ENCODE results near the gene INPP5A.

INPP5A gene

DNA sequence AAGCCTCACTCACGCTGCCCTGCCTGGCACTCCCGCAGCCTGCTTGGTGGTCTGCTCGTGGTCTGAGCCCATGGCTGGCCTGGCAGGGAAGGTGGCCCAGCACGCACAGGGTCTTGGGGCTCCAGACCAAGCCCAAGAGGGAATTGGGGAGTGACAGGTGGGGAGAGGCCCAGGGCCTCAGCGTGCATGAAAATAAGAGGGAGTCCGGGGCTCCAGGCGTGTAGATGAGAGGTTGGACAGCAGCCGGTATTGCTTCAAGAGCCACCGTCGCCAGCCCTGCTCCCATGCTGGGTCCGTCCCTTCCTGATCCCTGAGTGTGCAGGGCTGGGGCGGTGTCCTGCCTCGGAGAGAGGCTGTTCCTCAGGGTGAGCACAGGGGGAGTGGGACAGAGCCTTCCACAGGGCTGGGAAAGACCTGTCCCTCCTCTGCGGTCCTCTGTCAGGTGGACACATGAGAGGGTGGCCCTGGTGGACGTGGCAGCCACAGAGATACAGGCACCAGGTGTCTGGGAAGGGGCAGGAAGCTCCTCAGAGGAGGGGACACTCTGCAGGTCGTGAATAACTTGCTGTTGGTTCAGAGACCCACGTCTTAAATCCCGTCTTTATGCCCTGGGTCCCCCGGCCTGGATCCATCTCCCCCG, 113.1 kb downstream of the INPP5A start:
- no peak for DNase-seq

DNA sequence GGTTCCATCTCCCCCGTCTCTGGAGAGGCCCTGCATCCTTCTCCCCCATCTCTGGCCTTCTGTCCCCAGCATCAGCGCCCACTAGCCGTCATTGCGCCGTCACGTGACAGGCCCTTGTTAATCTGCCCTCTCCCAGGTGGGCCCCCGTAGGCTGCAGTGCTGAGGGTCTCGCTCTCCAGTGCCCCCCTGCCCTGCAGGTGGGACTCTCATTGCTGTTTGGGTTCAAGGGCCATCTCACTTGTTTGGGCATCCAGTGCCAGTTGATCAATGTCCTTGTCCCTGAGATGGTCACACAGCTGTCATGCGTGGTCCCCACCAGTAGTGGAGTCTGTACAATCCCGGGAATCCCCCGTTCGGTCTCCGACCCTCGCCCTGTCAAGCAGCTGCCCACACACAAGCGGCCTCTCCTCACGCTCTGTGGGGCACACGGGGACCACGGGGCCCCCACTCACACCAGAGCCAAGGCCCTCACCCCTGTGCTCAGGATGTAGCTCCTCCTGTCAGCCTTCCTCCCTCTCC, 114.0 kb downstream of the INPP5A start:
- DNase-seq: no peak

DNA sequence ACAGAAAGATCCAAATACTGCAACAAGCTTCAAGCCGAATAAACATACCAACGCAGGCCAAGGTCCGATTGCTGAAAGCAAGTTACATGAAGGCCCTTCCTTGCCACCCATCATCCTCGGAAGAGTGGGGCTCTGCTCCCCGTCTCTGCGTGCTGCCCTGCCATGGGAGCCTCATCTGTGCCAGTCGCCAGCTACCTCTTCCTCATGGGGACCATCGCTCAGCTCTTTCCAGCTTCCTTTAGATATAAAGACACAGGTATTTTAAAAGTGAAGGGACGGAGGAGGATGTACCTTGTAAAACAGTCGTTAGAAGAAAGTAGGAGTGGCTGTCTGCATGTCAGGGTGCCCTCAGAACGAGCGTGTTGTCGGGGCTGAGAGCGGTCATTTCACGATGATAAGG, 114.9 kb downstream of the INPP5A start:
- no peak for DNase-seq

GRCh38 chr10:132652936-132653590, 115.5 kb downstream of the INPP5A start:
- no peak for DNase-seq

DNA sequence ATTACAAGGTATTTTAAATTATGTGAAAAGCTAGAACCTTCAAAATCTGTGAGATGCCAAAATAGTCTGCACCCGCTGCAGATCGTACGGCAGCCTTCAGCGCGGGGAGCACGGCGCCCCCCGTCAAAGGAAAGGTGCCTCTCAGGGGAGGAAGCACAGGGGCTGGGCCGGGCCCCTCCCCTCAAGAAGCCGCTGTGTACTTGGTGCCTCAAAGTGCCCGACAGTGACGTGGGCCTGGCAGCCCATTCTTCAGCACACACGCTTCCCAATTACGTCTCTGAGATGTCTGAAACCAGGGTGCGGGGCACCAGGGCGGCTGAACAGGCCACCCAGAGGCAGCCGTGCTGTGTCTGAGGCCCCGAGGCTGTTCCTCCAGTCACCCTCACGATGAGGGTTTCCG, 116.1 kb downstream of the INPP5A start:
- no peak for DNase-seq

GRCh38 chr10:132654121-132654571, 116.6 kb downstream of the INPP5A start:
- DNase-seq: no peak

DNA sequence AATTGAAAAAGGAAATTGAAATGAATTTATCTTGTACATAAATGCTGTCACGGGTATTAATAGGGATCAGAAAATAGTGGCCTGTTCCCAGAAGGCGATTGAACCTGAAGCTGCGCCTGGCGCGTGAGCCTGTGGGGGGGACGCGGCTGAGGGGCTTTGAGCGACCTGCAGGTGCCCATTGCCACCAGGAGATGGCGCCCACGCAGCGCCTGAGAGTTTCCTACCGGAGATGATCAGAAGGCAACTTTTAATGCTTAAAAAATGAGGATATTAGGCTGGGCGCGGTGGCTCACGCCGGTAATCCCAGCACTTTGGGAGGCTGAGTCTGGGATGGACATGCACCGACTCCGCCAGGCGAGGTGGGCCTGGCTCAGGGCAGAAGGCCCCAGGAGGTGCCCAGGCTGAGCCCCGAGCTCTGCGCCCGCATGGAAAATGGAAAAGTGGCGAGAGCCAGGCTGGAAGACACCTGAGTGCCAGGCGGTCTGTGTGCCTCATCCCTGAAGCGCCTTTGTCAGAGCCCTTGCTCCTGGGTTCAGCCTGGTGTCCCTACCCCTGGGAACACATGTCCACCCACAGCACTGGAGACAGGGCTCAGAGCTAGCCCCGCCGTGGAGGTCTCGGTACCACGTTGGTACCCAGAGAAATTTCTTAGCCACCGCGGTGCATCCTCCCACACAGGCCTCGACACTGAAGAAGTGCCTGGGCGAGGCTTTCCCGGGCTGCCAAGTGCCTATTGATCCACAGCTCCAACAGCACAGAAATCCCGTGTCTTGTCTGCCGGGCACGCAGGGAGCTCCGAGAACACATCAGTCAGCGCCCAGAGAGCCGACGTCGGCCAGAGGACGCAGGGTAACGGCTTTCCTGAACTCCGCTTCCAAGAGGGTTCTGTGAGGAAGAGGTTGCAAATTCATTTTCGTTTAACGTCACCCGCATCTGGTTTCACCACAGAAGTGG, 117.4 kb downstream of the INPP5A start:
- peak; percentile 56 for DNase-seq

DNA sequence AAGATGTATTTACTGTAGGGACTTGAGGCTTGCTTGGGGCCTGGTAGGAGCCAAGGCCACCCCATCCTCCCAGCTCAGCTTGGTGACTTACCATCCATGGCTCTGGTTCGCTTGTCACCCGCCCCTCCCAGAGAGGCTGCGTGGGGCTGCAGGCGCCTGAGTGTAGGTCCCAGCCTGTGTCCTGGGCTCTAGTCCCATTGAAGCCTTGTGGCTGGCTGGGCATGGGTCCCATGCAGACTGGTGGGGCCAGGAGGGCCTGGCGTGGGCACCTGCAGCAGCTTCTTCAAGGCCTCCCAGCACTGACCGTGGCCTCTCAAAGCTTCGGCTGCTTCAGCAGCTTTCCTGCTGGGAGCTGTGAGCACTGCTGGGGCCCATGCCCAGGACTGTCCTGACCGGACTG, 118.1 kb downstream of the INPP5A start:
- no peak for DNase-seq

DNA sequence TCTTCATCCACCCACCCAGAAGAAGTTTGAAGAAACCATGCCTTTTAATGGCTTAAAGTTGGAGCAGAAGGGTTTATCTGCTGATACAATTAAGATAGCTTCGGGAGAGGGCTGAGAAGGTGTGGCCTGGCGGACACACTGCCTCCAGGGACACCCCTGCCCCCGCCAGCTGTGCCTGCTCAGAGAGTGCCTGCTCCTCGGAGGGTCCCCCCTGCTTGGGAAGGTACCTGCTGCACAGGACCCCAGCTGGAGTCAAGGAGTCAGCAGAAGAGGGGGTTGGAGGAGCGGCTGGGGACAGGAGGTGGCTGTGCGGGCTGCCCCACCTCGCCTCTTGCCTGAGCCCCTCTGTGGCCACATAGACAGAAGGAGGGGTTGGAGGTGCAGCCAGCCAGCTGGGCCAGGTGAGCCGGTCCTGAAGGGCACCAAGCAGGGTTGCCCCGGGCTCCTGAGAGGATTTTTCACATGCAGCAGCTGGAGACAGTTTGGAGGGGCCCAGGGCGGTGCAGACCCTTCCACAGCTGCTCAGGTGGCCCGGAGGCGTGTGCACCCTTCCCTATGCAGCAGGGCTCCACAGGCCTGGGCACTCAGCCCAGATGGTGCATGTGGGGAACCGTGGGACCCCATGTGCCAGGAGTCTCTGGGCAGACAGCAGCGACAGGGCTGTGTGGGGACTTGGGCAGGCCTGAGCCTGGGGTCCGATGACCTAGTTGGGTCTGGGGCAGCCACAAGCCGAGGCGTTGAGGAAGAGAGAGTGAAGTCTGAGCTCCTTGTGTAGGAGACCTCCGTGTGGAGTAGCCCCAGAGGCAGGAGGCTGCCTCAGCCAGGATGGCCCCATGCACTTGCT, 118.9 kb downstream of the INPP5A start:
- no peak for DNase-seq

GRCh38 chr10:132657127-132657706, 119.6 kb downstream of the INPP5A start:
- no peak for DNase-seq

GRCh38 chr10:132657748-132658147, 120.2 kb downstream of the INPP5A start:
- DNase-seq: no peak

- DNase-seq: no peak
Measured at GRCh38 chr10:132658546-132659205, 121.1 kb downstream of the INPP5A start.

DNA sequence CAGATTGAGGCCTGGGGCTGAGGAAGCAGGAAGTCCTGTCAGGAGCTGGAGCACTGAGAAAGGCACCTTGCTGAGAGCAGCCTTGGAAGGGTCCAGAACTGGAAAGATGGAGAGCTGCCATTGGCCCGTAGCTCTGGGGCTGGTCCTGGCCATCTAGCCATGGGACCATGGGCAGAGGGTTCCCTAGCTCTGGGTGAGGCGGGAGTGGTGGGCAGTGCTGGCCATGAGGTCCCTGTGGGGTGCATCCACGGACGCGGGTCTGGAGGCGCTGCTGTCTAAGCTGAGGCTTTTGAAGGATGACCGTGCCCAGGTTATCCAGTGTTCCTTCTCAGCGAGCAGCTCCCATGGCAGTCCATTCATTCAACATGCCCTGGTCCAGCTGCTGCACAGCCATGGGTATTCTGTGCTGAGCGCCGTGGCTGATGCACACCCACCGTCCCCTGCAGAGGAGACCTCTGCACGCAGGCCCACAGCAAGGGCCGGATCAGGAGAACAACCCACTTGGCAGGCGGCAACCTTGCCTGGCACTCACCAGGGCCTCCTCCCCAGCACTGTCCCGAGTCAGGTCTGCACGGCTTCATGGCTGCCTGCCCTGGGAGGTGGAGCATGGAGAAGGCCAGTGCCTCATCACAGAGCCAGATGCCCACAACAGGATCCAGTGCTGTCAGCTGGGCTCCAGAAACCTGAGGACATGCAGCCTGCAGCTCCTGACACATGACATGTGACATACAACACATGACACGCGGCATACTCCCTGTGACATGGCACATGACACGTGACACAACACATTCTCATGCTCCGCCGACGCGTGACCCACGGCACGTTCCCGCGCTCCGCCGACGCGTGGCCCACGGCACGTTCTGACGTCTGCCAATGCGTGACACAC, 121.9 kb downstream of the INPP5A start:
- DNase-seq: no peak

- DNase-seq: no peak
Measured at GRCh38 chr10:132660385-132660784, 122.8 kb downstream of the INPP5A start.

DNA sequence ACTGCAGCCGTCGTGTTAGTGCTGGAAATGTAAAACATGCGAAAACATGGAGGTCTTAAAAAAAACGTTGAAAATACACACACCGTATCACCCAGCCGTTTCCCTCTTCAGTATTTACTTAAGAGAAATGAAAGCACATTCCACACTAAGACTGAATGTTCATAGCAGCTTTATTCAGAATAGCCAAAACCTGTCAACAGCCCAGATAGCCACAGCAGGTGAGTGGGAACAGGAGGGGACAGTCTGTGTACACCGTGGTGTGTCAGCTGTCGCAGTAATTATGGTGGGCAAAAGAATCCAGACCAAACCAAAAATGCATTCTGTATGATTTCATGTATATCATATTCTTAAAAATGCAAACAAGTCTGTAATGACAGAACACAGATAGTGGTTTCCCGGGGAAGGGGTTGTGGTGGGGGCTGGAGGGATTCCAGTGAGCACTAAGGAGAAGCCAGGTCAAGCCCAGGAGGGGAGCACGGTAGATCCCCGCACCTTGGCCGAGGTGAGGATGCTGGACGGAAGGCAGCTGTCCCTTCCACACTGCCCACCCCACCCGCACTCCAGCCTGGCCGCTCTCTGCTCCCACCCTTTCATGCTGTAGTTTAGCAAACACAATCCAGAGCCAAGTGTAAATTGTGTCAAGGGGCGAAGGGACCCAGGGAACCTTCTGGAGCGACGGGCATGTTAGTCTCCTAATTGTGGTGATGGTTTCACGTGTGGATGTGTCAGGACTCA, 124.8 kb downstream of the INPP5A start:
- DNase-seq: no peak

DNA sequence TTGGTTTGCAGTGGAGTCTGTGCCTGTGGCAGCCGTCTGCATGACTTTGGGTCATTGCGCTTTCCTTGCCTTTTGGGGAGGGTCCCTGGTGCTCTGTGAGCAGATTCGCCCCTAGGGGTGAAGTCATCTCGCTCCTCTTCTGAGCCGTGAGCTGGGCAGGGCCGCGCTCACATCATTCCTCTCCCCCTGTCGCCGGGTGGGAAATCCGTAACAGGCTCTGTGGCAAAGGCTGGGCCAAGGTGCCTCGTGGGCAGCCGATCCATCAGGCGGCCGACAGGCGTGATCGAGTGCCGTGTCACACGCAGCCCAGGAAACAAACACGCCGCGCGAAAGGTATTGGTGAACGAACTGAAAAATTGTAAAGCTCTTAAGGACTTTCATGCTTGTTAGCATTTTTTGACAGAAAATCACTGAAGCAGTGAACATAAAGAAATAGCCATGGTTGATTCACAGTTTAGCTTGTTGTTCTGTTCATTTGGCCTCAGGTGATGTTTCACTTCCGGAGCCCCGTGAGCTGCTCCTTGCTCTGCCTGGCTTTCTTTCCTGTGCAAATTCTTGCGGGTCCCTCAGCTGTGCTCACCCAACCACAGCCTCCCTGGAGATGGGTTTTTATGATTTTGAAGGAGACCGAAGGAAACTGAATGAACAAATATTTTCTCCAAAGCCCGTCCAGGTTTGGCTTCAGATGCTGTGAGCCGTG, 126.2 kb downstream of the INPP5A start:
- no peak for DNase-seq

DNA sequence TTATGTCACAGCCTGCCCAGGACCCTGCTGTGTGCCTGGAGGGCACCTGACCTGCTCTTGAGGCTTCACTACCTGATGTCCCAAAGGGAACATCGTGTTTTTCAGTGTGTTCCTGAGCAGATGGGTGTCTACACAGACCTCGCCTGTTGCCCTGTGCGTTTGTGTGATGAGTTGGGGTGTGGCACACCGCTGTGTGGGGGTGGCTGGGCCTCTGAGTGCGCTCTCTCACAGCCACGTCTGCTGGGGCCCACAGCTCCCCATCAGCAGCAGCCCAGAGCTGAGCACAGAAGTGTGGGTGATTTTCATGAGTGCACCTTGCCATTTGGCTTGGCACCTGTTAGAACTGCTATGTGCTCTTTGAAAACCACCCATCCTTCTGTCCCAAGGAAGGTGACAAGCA, 126.8 kb downstream of the INPP5A start:
- no peak for DNase-seq

- DNase-seq: no peak
Measured at GRCh38 chr10:132664883-132665282, 127.3 kb downstream of the INPP5A start.
